SK-N-MC (cell line): ENCODE measurements around the gene MEIG1.
"Not testable (repeated sequence)": the region's sequence is repeated elsewhere in the genome, so short reads cannot be mapped to it uniquely, and the experiment has no call there.

Source experiments
- EZH2 ChIP-seq: fragments of 200-600 bp; sonication (generic); IDR thresholded peaks from one replicate; pipeline ENCODE4 v1.6.1; 2017; ENCODE audit warnings: antibody characterized with exemption
- FOXP2 ChIP-seq: optimal IDR thresholded peaks from 2 replicates; pipeline ENCODE3; 2011; ENCODE audit warnings: mild to moderate bottlenecking, moderate library complexity; ENCODE audit not compliant: insufficient read depth; ENCODE audit errors: extremely low read length, control extremely low read depth
- POLR2AphosphoS5 ChIP-seq: IDR thresholded peaks from 2 replicates; pipeline ENCODE4 v1.6.1; 2012; ENCODE audit warnings: mild to moderate bottlenecking, low read depth, low read length, borderline replicate concordance

DNA sequence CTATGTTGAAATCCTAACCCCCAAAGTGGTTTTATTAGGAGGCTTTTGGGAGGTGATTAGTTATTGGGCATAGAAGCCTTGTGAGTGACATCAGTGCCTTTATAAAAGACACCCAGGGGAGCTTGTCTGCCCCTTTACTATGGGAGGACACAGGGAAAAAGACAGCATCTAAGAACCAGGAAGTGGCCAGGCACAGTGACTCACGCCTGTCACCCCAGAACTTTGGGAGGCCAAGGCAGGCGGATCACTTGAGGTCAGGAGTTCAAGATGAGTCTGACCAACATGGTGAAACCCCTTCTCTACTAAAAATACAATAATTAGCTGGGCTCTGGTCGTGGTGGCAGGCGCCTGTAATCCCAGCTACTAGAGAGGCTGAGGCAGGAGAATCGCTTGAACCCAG, 20.2 kb upstream of the MEIG1 start:
- TF ChIP-seq POLR2AphosphoS5, EZH2, FOXP2: not testable (repeated sequence)
